Jurkat, Clone E6-1 (cell line): ENCODE measurements around the gene SCN4B. TPM values are rescaled to one million over a fixed set of nuclear protein-coding genes. Genes with fewer than 3 reads are reported as not detected.
"Not testable (repeated sequence)": the region's sequence is repeated elsewhere in the genome, so short reads cannot be mapped to it uniquely, and the experiment has no call there.

Source experiments
- DNase-seq: peaks from one replicate; pipeline ENCODE4 v3.0.0-alpha.2; 2011; ENCODE audit warnings: low read depth, low spot score
- H3K4me3 ChIP-seq: 2 replicates; pipeline ENCODE4 v1.5.1; 2011; ENCODE audit warnings: mild to moderate bottlenecking, low read length, control low read depth, moderate library complexity
- polyA plus RNA-seq: library from polyadenylated mRNA; unstranded; fragments of >200 nt; gene quantifications from one replicate; pipeline ENCODE4 v1.2.1, GENCODE V29; 2012; ENCODE audit warnings: missing spikeins; ENCODE audit not compliant: insufficient read length, insufficient read depth

SCN4B gene, protein sequence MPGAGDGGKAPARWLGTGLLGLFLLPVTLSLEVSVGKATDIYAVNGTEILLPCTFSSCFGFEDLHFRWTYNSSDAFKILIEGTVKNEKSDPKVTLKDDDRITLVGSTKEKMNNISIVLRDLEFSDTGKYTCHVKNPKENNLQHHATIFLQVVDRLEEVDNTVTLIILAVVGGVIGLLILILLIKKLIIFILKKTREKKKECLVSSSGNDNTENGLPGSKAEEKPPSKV
- not detected for polyA plus RNA-seq

GRCh38 chr11:118152552-118153471, at the start of gene SCN4B:
TSS of gene SCN4B (minus strand) at chr11:118152823. CDS start at chr11:118152673, 150 bp downstream.
- no peak for DNase-seq
- H3K4me3 ChIP-seq = no peak within 1 kb of the TSS

DNA sequence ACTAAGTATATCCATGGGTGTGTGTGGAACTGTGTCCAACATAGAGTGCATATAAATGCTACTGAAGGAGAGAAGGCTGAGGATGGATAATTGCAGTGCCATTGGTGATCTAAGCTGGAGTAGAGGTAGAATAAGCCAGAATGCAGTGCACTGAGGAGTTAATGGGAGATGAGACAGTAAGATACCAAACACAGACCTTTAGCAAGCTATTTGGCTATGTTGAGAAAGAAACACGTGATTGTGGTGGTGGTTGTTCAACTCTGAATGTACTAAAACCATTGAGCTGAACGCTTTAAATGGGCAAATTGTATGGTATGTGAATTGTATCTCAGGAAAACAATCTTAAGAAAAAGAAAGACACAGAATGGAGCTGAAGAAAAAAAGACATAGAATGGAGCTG, 49.3 kb upstream of the SCN4B start:
- DNase-seq = peak; percentile 24
- no peak overlapping the region; the same call in 1 of the 2 replicates for H3K4me3 ChIP-seq

GRCh38 chr11:118200901-118201680, 48.5 kb upstream of the SCN4B start:
- peak; percentile 42 for DNase-seq
- H3K4me3 ChIP-seq = no peak overlapping the region

DNA sequence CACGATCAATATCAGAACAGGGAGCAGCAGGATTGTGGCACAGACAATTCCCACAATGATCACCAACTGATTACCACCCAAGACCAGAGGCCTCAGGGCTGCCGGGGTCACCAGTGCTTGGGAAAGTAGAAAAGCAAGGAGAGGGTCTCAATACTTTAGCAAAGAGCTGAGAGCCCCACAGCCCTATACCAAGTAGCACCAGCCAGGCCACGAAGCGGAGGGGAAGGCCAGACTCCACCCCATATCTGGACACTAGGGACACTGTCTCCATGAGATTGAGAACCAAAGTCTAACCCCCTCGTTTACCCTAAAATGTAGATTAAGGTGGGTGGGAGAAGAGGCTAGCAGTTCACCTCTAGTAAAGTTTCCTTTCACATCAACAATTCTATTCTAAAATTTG, 47.9 kb upstream of the SCN4B start:
- no peak for DNase-seq
- no peak overlapping the region for H3K4me3 ChIP-seq

- no peak overlapping the region for H3K4me3 ChIP-seq
- DNase-seq = no peak
Observed at GRCh38 chr11:118199135-118199534, 46.5 kb upstream of the SCN4B start.

- DNase-seq = peak; percentile 68
- no peak overlapping the region; the same call in 1 of the 2 replicates for H3K4me3 ChIP-seq
Observed at GRCh38 chr11:118198370-118198769, 45.7 kb upstream of the SCN4B start.

DNA sequence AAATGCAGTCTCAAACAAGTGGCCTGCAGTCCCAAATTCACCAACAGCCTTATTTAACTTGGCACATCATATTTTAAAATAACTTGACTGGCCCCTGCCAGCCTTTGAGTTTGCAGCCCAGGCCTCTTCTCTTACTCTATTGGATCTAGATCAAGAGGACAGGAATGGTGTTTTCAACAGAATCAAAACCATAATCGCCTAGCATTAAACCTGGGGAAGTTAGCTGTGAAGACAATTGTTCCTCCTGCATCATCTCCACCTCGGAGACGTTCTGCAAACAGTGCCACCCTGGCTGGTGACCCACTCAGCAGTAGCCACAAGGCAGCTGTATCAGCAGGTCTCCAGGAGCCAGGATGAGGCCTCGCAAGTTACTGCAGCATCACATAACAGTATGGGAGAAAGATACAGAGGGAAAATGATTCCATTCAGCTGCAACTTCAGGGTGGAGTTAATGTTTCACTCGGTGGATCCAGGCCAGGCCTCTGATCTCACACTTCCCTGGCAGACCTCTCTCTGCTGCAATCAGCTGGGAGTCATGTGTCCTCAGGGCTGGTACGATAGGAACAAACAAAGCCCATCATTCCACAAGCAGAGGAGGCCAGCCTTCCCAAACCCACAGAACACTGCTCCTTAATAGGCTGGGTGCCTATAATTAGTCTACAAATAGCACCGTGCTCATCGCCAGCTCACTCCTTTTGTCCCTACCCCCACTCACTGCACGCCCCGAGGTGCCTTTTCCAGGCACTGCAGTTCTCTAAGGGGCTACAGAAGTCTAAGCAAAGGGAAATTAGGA, 42.4 kb upstream of the SCN4B start:
- DNase-seq = no peak
- H3K4me3 ChIP-seq = no peak overlapping the region

GRCh38 chr11:118193910-118194566, 41.4 kb upstream of the SCN4B start:
- H3K4me3 ChIP-seq = no peak overlapping the region
- DNase-seq = no peak

- DNase-seq, H3K4me3 ChIP-seq: not testable (repeated sequence)
Observed at GRCh38 chr11:118192817-118193216, 40.2 kb upstream of the SCN4B start.

DNA sequence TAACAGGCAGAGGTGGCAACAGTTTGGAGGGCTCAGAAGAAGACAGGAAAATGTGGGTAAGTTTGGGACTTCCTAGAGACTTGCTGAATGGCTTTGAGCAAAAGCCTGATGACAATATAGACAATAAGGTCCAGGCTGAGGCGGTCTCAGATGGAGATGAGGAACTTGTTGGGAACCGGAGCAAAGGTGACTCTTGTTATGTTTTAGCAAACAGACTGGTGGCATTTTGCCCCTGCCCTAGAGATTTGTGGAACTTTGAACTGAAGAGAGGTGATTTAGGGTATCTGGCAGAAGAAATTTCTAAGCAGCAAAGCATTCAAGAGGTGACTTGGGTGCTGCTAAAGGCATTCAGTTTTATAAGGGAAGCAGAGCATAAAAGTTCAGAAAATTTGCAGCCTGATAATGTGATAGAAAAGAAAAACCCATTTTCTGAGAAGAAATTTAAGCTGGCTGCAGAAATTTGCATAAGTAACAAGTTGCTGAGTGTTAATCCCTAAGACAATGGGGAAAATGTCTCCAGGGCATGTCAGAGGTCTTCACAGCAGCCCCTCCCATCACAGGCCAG, 38.4 kb upstream of the SCN4B start:
- H3K4me3 ChIP-seq = not testable (repeated sequence)

GRCh38 chr11:118186346-118187107, 33.9 kb upstream of the SCN4B start:
- DNase-seq = no peak
- H3K4me3 ChIP-seq = no peak overlapping the region

More for the DNA sequence above, 38.4 kb upstream of the SCN4B start:
- DNase-seq = not testable (repeated sequence)

- no peak overlapping the region for H3K4me3 ChIP-seq
- no peak for DNase-seq
Observed at GRCh38 chr11:118184784-118185579, 32.4 kb upstream of the SCN4B start.

DNA sequence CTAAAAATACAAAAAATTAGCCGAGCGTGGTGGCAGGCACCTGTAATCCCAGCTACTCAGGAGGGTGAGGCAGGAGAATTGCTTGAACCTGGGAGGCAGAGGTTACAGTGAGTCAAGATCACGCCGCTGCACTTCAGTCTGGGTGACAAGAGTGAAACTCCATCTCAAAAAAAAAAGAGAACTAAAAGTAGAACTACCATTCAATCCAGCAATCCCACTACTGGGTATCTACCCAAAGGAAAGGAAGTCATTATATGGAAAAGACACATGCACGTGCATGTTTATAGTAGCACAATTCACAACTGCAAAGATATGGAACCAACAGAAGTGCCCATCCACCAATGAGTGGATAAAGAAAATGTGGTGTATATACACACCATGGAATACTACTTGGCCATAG, 31.1 kb upstream of the SCN4B start:
- H3K4me3 ChIP-seq, DNase-seq: not testable (repeated sequence)

- peak; percentile 70 for DNase-seq
- H3K4me3 ChIP-seq = no peak overlapping the region
Observed at GRCh38 chr11:118180300-118180703, 27.7 kb upstream of the SCN4B start.

DNA sequence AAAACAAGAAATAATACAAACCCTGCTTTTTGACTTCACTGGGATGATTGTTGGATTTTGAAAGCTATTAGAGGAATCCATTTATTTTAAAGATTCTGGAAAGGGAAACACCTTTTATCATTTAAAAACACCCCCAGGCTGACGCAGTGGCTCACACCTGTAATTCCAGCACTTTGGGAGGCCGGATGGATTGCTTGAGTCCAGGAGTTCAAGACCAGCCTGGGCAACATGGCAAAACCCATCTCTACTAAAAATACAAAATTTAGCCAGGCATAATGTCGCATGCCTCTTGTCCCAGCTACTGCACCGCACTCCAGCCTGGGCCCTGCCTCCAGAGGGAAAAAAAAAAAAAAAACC, 24.1 kb upstream of the SCN4B start:
- no peak for DNase-seq
- H3K4me3 ChIP-seq = no peak overlapping the region

GRCh38 chr11:118175993-118176777, 23.6 kb upstream of the SCN4B start, which contains the start of gene SCN2B:
TSS of gene SCN2B (minus strand) at chr11:118176639. CDS start at chr11:118176431, 208 bp downstream.
- H3K4me3 ChIP-seq = no peak within 1 kb of the TSS
- DNase-seq = peak; percentile 49
